Measurements from ENCODE around the gene ADGRG3. TPM values are rescaled to one million over a fixed set of nuclear protein-coding genes. Genes with fewer than 3 reads are reported as not detected.

ADGRG3 gene
- total RNA-seq, 1 donor from 2014 or later = not detected

- Mint-ChIP-seq H3K4me3 (ENCODE audit: unreplicated experiment) (no peak overlapping the region), H3K36me3 (ENCODE audit: unreplicated experiment) (no peaks in the 10 kb centered on the region), H3K4me1 (ENCODE audit: unreplicated experiment) (no peaks in the 10 kb centered on the region), H3K9me3 (ENCODE audit: unreplicated experiment) (no peaks in the 10 kb centered on the region), H3K27me3 (ENCODE audit: unreplicated experiment) (peaks cover 29% of the 10 kb centered on the region), H3K27ac (ENCODE audit: unreplicated experiment) (no peak overlapping the region)
- no peak for TF ChIP-seq CTCF (IDR thresholded peaks at IDR 0.05)
- no peak for DNase-seq (ENCODE audit: extremely low spot score, unreplicated experiment)
Observed at GRCh38 chr16:57683636-57684545, 15.8 kb downstream of the ADGRG3 start.

GRCh38 chr16:57684626-57685358, 16.7 kb downstream of the ADGRG3 start:
- no peaks in the 10 kb centered on the region for H3K4me1 Mint-ChIP-seq (ENCODE audit: unreplicated experiment)
- no peak for TF ChIP-seq CTCF (IDR thresholded peaks at IDR 0.05)
- no peak overlapping the region for H3K27ac Mint-ChIP-seq (ENCODE audit: unreplicated experiment)
- DNase-seq (ENCODE audit: extremely low spot score, unreplicated experiment) = no peak
- peaks cover 33% of the 10 kb centered on the region for H3K27me3 Mint-ChIP-seq (ENCODE audit: unreplicated experiment)
- no peak overlapping the region for H3K4me3 Mint-ChIP-seq (ENCODE audit: unreplicated experiment)
- no peaks in the 10 kb centered on the region for H3K9me3 Mint-ChIP-seq (ENCODE audit: unreplicated experiment)
- H3K36me3 Mint-ChIP-seq (ENCODE audit: unreplicated experiment) = no peaks in the 10 kb centered on the region

GRCh38 chr16:57685633-57686032, 17.5 kb downstream of the ADGRG3 start:
- H3K36me3 Mint-ChIP-seq (ENCODE audit: unreplicated experiment) = no peaks in the 10 kb centered on the region
- DNase-seq (ENCODE audit: extremely low spot score, unreplicated experiment) = no peak
- no peak overlapping the region for H3K27ac Mint-ChIP-seq (ENCODE audit: unreplicated experiment)
- H3K4me1 Mint-ChIP-seq (ENCODE audit: unreplicated experiment) = no peaks in the 10 kb centered on the region
- no peak for TF ChIP-seq CTCF (IDR thresholded peaks at IDR 0.05)
- H3K9me3 Mint-ChIP-seq (ENCODE audit: unreplicated experiment) = no peaks in the 10 kb centered on the region
- no peak overlapping the region for H3K4me3 Mint-ChIP-seq (ENCODE audit: unreplicated experiment)
- H3K27me3 Mint-ChIP-seq (ENCODE audit: unreplicated experiment) = peaks cover 37% of the 10 kb centered on the region

GRCh38 chr16:57686577-57686976, 18.5 kb downstream of the ADGRG3 start:
- no peak overlapping the region for H3K27ac Mint-ChIP-seq (ENCODE audit: unreplicated experiment)
- DNase-seq (ENCODE audit: extremely low spot score, unreplicated experiment) = no peak
- no peaks in the 10 kb centered on the region for H3K36me3 Mint-ChIP-seq (ENCODE audit: unreplicated experiment)
- no peaks in the 10 kb centered on the region for H3K4me1 Mint-ChIP-seq (ENCODE audit: unreplicated experiment)
- no peak overlapping the region for H3K4me3 Mint-ChIP-seq (ENCODE audit: unreplicated experiment)
- H3K27me3 Mint-ChIP-seq (ENCODE audit: unreplicated experiment) = peaks cover 39% of the 10 kb centered on the region
- TF ChIP-seq CTCF (IDR thresholded peaks at IDR 0.05) = no peak
- no peaks in the 10 kb centered on the region for H3K9me3 Mint-ChIP-seq (ENCODE audit: unreplicated experiment)

- Mint-ChIP-seq H3K27me3 (ENCODE audit: unreplicated experiment) (peaks cover 39% of the 10 kb centered on the region), H3K9me3 (ENCODE audit: unreplicated experiment) (no peaks in the 10 kb centered on the region), H3K4me3 (ENCODE audit: unreplicated experiment) (no peak overlapping the region), H3K36me3 (ENCODE audit: unreplicated experiment) (no peaks in the 10 kb centered on the region), H3K4me1 (ENCODE audit: unreplicated experiment) (no peaks in the 10 kb centered on the region), H3K27ac (ENCODE audit: unreplicated experiment) (no peak overlapping the region)
- DNase-seq (ENCODE audit: extremely low spot score, unreplicated experiment) = no peak
- TF ChIP-seq CTCF (IDR thresholded peaks at IDR 0.05) = no peak
Observed at GRCh38 chr16:57687363-57687929, 19.3 kb downstream of the ADGRG3 start.

Measured in osteocyte (in vitro differentiated cells).